Loucy (cell line): Measurements from ENCODE around the gene PHTF2.

Experiments used
- H2AFZ ChIP-seq: fragments of 200-600 bp; sonication (generic); 2 replicates; pipeline ENCODE4 v1.6.0; 2016; ENCODE audit warnings: antibody characterized with exemption, mild to moderate bottlenecking, low read length, moderate library complexity
- H3F3A ChIP-seq: fragments of 200-600 bp; 2 replicates; pipeline ENCODE4 v1.6.0; 2016; ENCODE audit warnings: antibody characterized with exemption, low read depth, mild to moderate bottlenecking
- H3K27me3 ChIP-seq: fragments of 200-600 bp; sonication (generic); 2 replicates; pipeline ENCODE4 v1.6.1; 2014; ENCODE audit warnings: low read length, mild to moderate bottlenecking; ENCODE audit not compliant: insufficient read depth, poor library complexity, severe bottlenecking
- H3K36me3 ChIP-seq: fragments of 200-600 bp; sonication (generic); 2 replicates; pipeline ENCODE4 v1.6.1; 2016; ENCODE audit warnings: low read length; ENCODE audit not compliant: insufficient read depth
- H3K4me1 ChIP-seq: fragments of 200-600 bp; sonication (generic); 2 replicates; pipeline ENCODE4 v1.5.1; 2014; ENCODE audit warnings: low read length, mild to moderate bottlenecking; ENCODE audit not compliant: insufficient read depth, poor library complexity, severe bottlenecking
- H3K4me2 ChIP-seq: fragments of 200-600 bp; sonication (generic); 2 replicates; pipeline ENCODE4 v1.6.0; 2014; ENCODE audit warnings: antibody characterized with exemption, low read length, low read depth, mild to moderate bottlenecking; ENCODE audit not compliant: poor library complexity, severe bottlenecking
- H3K4me3 ChIP-seq: fragments of 200-600 bp; sonication (generic); 2 replicates; pipeline ENCODE4 v1.5.1; 2014; ENCODE audit warnings: low read length, mild to moderate bottlenecking, mixed read lengths; ENCODE audit not compliant: poor library complexity, severe bottlenecking
- H3K79me2 ChIP-seq: fragments of 200-600 bp; sonication (generic); 2 replicates; pipeline ENCODE4 v1.6.1; 2014; ENCODE audit warnings: low read length; ENCODE audit not compliant: insufficient read depth
- H3K9ac ChIP-seq: fragments of 200-600 bp; sonication (generic); 2 replicates; pipeline ENCODE4 v1.6.0; 2014; ENCODE audit warnings: mild to moderate bottlenecking, low read depth, low read length, moderate library complexity; ENCODE audit not compliant: poor library complexity, severe bottlenecking
- H3K9me2 ChIP-seq: fragments of 200-600 bp; sonication (generic); replicated peaks from 2 replicates; pipeline ENCODE4 v1.6.1; 2016; ENCODE audit warnings: low read depth, low read length, mixed read lengths
- H3K9me3 ChIP-seq: fragments of 200-600 bp; sonication (generic); 2 replicates; pipeline ENCODE4 v1.6.1; 2014; ENCODE audit warnings: mild to moderate bottlenecking, antibody characterized with exemption, low read length, low read depth; ENCODE audit not compliant: insufficient read depth
- H4K20me1 ChIP-seq: fragments of 200-600 bp; sonication (generic); 2 replicates; pipeline ENCODE4 v1.6.0; 2014; ENCODE audit warnings: antibody characterized with exemption, low read length, mild to moderate bottlenecking; ENCODE audit not compliant: insufficient read depth, poor library complexity, severe bottlenecking
- EZH2phosphoT487 ChIP-seq: fragments of 200-600 bp; IDR thresholded peaks from 2 replicates; pipeline ENCODE4 v1.6.1; 2018; ENCODE audit warnings: antibody characterized with exemption, mild to moderate bottlenecking, moderate library complexity, borderline replicate concordance
- TF ChIP-seq, protein P1 (sequence below): fragments of 200-600 bp; sonication (generic); conservative IDR thresholded peaks from 2 replicates; pipeline ENCODE4 v1.5.1; 2014; ENCODE audit warnings: mild to moderate bottlenecking, antibody characterized with exemption, low read length

Gene PHTF2

DNA sequence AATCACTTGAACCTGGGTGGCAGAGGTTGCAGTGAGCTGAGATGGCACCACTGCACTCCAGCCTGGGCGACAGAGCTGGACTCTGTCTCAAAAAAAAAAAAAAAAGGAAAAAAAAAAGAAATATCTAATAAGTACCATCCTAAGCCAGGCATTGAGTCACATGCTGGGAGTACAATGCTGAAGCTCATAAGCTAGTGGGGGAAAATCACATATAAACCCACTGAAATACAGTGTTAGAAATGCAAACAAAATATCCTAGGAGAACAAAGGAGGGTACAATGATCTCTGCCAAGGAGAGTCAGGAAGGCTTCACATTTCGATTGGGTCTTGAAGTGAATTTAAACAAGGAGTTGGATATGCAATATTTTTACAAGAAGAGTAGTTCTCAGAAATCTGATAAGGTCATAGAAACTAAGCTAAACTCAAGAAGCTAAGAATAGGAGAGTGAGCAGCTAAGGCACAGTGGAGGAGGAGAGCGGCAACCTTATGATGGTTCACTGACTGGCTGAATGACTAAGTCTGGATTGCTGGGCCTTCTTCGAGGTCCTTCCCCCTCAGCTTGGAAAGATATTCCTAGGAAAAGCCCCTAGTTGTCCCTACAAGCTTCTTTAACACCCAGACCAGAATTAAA lies 115.5 kb downstream of the PHTF2 start:
- Histone ChIP-seq H3K4me1 (peaks cover 6% of the 10 kb centered on the region), H3K4me2 (no peak overlapping the region), H3K9ac (no peak overlapping the region), H3K9me3 (no peaks in the 10 kb centered on the region), H2AFZ (no peak overlapping the region), H3K9me2 (no peaks in the 10 kb centered on the region), H3F3A (no peaks in the 10 kb centered on the region), H4K20me1 (no peaks in the 10 kb centered on the region), H3K27me3 (no peaks in the 10 kb centered on the region), H3K79me2 (no peaks in the 10 kb centered on the region), H3K36me3 (no peaks in the 10 kb centered on the region), H3K4me3 (no peak overlapping the region)
- TF ChIP-seq, protein P1, sequence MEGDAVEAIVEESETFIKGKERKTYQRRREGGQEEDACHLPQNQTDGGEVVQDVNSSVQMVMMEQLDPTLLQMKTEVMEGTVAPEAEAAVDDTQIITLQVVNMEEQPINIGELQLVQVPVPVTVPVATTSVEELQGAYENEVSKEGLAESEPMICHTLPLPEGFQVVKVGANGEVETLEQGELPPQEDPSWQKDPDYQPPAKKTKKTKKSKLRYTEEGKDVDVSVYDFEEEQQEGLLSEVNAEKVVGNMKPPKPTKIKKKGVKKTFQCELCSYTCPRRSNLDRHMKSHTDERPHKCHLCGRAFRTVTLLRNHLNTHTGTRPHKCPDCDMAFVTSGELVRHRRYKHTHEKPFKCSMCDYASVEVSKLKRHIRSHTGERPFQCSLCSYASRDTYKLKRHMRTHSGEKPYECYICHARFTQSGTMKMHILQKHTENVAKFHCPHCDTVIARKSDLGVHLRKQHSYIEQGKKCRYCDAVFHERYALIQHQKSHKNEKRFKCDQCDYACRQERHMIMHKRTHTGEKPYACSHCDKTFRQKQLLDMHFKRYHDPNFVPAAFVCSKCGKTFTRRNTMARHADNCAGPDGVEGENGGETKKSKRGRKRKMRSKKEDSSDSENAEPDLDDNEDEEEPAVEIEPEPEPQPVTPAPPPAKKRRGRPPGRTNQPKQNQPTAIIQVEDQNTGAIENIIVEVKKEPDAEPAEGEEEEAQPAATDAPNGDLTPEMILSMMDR: no peak
- no peak for TF ChIP-seq EZH2phosphoT487

DNA sequence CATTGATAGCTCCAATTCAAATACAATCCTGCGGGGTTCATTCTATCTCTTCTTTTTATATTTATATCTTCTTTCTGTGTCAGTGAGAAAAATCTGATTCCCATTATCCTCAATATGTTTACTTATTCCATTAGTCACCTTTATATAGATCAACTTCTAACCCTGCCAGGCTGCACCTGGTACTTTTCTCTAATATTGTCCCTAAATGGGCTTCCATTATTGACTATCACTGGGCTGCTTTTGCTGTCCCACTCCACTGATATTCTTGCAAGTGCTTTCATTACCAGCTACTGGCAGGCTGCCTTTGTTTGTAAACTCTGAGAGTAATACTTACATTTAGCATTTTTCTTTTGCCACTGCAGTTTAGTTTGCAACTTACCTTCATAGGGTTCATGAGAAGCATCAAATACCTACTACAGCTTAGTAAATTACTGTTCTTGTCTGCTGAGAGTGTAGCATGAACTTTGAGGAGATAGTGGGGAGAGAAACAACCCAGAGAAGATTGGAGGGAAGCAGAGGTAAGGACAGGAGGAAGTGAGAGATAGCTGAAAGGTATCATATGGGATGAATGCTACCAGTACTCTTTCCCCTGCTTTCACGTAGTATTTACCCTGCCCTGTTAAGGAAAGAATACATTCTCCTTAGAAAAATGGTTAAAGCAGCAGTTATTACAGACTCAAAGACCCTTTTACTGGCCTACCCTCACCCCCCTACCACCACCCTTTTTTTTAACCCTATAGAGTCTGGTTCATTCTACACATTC lies 119.1 kb downstream of the PHTF2 start:
- Histone ChIP-seq H3K4me1 (peaks cover 4% of the 10 kb centered on the region), H3F3A (no peaks in the 10 kb centered on the region), H3K9me2 (no peaks in the 10 kb centered on the region), H3K79me2 (no peaks in the 10 kb centered on the region), H3K27me3 (no peaks in the 10 kb centered on the region), H3K4me2 (no peak overlapping the region), H4K20me1 (no peaks in the 10 kb centered on the region), H2AFZ (no peak overlapping the region), H3K9me3 (no peaks in the 10 kb centered on the region), H3K4me3 (no peak overlapping the region), H3K36me3 (no peaks in the 10 kb centered on the region), H3K9ac (no peak overlapping the region)
- TF ChIP-seq, protein P1: no peak
- no peak for TF ChIP-seq EZH2phosphoT487

DNA sequence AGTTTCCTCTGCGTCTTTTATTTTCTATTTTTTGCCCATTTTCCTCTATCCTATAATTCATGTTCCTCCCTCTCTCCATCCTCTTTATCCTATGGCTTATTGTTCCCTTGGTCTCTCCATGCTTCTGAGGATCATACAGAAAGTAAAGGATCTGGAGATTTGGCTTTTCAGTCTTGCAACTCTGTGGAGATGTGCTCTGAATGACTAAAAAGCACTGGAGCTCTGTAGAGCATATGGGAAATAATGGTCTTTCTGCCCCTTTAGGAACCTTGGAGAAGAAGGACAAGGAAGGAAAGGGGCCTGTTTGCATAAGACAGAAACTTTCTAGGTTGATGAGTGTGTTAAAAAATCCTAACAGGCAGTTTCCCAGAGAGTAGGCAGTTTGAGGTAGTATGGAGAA lies 120.1 kb downstream of the PHTF2 start:
- TF ChIP-seq, protein P1: no peak
- TF ChIP-seq EZH2phosphoT487: no peak
- Histone ChIP-seq H3K9me3 (no peaks in the 10 kb centered on the region), H3K27me3 (no peaks in the 10 kb centered on the region), H3K4me1 (peaks cover 5% of the 10 kb centered on the region), H3K79me2 (no peaks in the 10 kb centered on the region), H3K4me2 (no peak overlapping the region), H2AFZ (no peak overlapping the region), H3K36me3 (no peaks in the 10 kb centered on the region), H4K20me1 (no peaks in the 10 kb centered on the region), H3K4me3 (no peak overlapping the region), H3K9me2 (no peaks in the 10 kb centered on the region), H3K9ac (no peak overlapping the region), H3F3A (0 out of 2 replicates have a peak, but pooled peaks cover 4% of the 10 kb centered on the region)
